ENCODE measurements around the gene FOXE1.

Gene FOXE1

GRCh38 chr9:97866848-97867247 is 13.8 kb downstream of the FOXE1 start:
- no peak for DNase-seq

GRCh38 chr9:97868859-97869258 is 15.8 kb downstream of the FOXE1 start:
- no peak for DNase-seq

GRCh38 chr9:97873425-97873824 is 20.4 kb downstream of the FOXE1 start:
- DNase-seq, result no peak

GRCh38 chr9:97873882-97874281 is 20.9 kb downstream of the FOXE1 start:
- DNase-seq, result no peak

GRCh38 chr9:97874624-97875023 is 21.6 kb downstream of the FOXE1 start:
- DNase-seq, result no peak

GRCh38 chr9:97875111-97875510 is 22.1 kb downstream of the FOXE1 start:
- no peak for DNase-seq

- no peak for DNase-seq
These were observed 23.0 kb downstream of the FOXE1 start for GRCh38 chr9:97876061-97876460.

GRCh38 chr9:97880336-97880735 is 27.3 kb downstream of the FOXE1 start:
- DNase-seq, result no peak

- peak; percentile 70 for DNase-seq
These were observed 37.2 kb downstream of the FOXE1 start for GRCh38 chr9:97889941-97890887.

GRCh38 chr9:97891736-97892135 is 38.7 kb downstream of the FOXE1 start:
- no peak for DNase-seq

- DNase-seq, result no peak
These were observed 39.4 kb downstream of the FOXE1 start for GRCh38 chr9:97892421-97892820.

GRCh38 chr9:97895211-97895610 is 42.2 kb downstream of the FOXE1 start:
- no peak for DNase-seq

- DNase-seq, result no peak
These were observed 42.8 kb downstream of the FOXE1 start for GRCh38 chr9:97895695-97896332.

GRCh38 chr9:97900103-97900737 is 47.2 kb downstream of the FOXE1 start:
- no peak for DNase-seq

GRCh38 chr9:97900738-97901565 is 47.9 kb downstream of the FOXE1 start:
- DNase-seq, result no peak

GRCh38 chr9:97903177-97903576 is 50.2 kb downstream of the FOXE1 start:
- no peak for DNase-seq

GRCh38 chr9:97904725-97905124 is 51.7 kb downstream of the FOXE1 start:
- peak; percentile 22 for DNase-seq

GRCh38 chr9:97905228-97905627 is 52.2 kb downstream of the FOXE1 start:
- DNase-seq, result peak; percentile 33
